Mesenteric fat pad (tissue), 1 donor: ENCODE results near the gene PLPP1. TPM values are rescaled to one million over a fixed set of nuclear protein-coding genes. Genes with fewer than 3 reads are reported as not detected.
"Not testable (repeated sequence)": the region's sequence is repeated elsewhere in the genome, so short reads cannot be mapped to it uniquely, and the experiment has no call there.

Experiments used
- DNase-seq: peaks from one replicate; pipeline ENCODE4 v3.0.0-alpha.2; 2020; ENCODE audit warnings: low spot score
- total RNA-seq: library from RNA; stranded (reverse); fragmentation: NEBNext Ultra II Directional; extraction: Animal tissue kit (Norgen Biotek cat#: 25700); gene quantifications from one replicate; pipeline ENCODE4 v1.2.1, GENCODE V29; 2021
- donor health status: DM: yes; HTN: yes; CAD: no.

PLPP1 gene
- total RNA-seq, 1 donor from 2014 or later = 304 TPM

GRCh38 chr5:55505711-55506110 lies 29.1 kb downstream of the PLPP1 start:
- DNase-seq = not testable (repeated sequence)

GRCh38 chr5:55503917-55504316 lies 30.8 kb downstream of the PLPP1 start:
- DNase-seq = not testable (repeated sequence)

GRCh38 chr5:55502759-55503158 lies 32.0 kb downstream of the PLPP1 start:
- no peak for DNase-seq

GRCh38 chr5:55498457-55498856 lies 36.3 kb downstream of the PLPP1 start:
- no peak for DNase-seq

- no peak for DNase-seq
Observed at GRCh38 chr5:55497712-55498111, 37.1 kb downstream of the PLPP1 start.

GRCh38 chr5:55495216-55495615 lies 39.5 kb downstream of the PLPP1 start:
- DNase-seq = no peak

- DNase-seq = no peak
Observed at GRCh38 chr5:55492449-55492848, 42.3 kb downstream of the PLPP1 start.

- no peak for DNase-seq
Observed at GRCh38 chr5:55485073-55485472, 49.7 kb downstream of the PLPP1 start.

GRCh38 chr5:55484531-55484930 lies 50.2 kb downstream of the PLPP1 start:
- DNase-seq = no peak

- DNase-seq = no peak
Observed at GRCh38 chr5:55483885-55484284, 50.9 kb downstream of the PLPP1 start.

- DNase-seq = no peak
Observed at GRCh38 chr5:55481293-55481855, 53.4 kb downstream of the PLPP1 start.

- DNase-seq = no peak
Observed at GRCh38 chr5:55480781-55481180, 54.0 kb downstream of the PLPP1 start.

- DNase-seq = no peak
Observed at GRCh38 chr5:55472642-55473041, 62.1 kb downstream of the PLPP1 start.

- no peak for DNase-seq
Observed at GRCh38 chr5:55471468-55471867, 63.3 kb downstream of the PLPP1 start.

GRCh38 chr5:55470282-55470681 lies 64.5 kb downstream of the PLPP1 start:
- no peak for DNase-seq

- DNase-seq = no peak
Observed at GRCh38 chr5:55469839-55470238, 64.9 kb downstream of the PLPP1 start.

GRCh38 chr5:55467862-55468551 lies 66.8 kb downstream of the PLPP1 start:
- DNase-seq = no peak

GRCh38 chr5:55463613-55464012 lies 71.2 kb downstream of the PLPP1 start:
- no peak for DNase-seq

- no peak for DNase-seq
Observed at GRCh38 chr5:55459572-55459971, 75.2 kb downstream of the PLPP1 start.

GRCh38 chr5:55456216-55456895 lies 78.4 kb downstream of the PLPP1 start:
- no peak for DNase-seq

GRCh38 chr5:55454282-55454681 lies 80.5 kb downstream of the PLPP1 start:
- no peak for DNase-seq

- DNase-seq = no peak
Observed at GRCh38 chr5:55453211-55453610, 81.6 kb downstream of the PLPP1 start.

- no peak for DNase-seq
Observed at GRCh38 chr5:55451976-55452375, 82.8 kb downstream of the PLPP1 start.
